PC-3 (cell line): ENCODE data around the gene HK1. TPM values are rescaled to one million over a fixed set of nuclear protein-coding genes. Genes with fewer than 3 reads are reported as not detected.

ENCODE experiments used
- ATAC-seq: fragments of 200-7000 bp; cut with Tn5 transposase; 2 replicates; pipeline ENCODE4 v1.9.1; 2020; ENCODE audit warnings: mild to moderate bottlenecking, moderate library complexity
- BruUV-seq: library from RNA; stranded (reverse); fragments of 400-500 nt; replicated peaks from 2 replicates; lab custom pipeline; 2021; lab: Mats Ljungman, UMichigan
- CTCF ChIA-PET: fragments of 300-600 bp; sonication (Branson Sonifier 250); formaldehyde crosslinking; loops from one replicate; lab custom pipeline; 2022; ENCODE audit warnings: antibody characterized with exemption; lab: Charles Lee
- POLR2A ChIA-PET: fragments of 300-600 bp; sonication (Branson Sonifier 250); formaldehyde crosslinking; loops from one replicate; lab custom pipeline; 2022; ENCODE audit warnings: antibody characterized with exemption; ENCODE audit not compliant: unreplicated experiment; lab: Charles Lee
- DNase-seq: peaks from one replicate; pipeline ENCODE4 v3.0.0-alpha.2; 2015
- H2AFZ ChIP-seq: fragments of 300-600 bp; sonication (generic); 2 replicates; pipeline ENCODE4 v1.6.0; 2016; ENCODE audit warnings: antibody characterized with exemption, low read length
- H3F3A ChIP-seq: fragments of 300-600 bp; sonication (generic); one replicate; pipeline ENCODE4 v1.6.0; 2017; ENCODE audit warnings: antibody characterized with exemption, low read length, control low read depth, mild to moderate bottlenecking; ENCODE audit not compliant: unreplicated experiment
- H3K27ac ChIP-seq: fragments of 300-600 bp; sonication (generic); 2 replicates; pipeline ENCODE4 v1.5.1; 2016; ENCODE audit warnings: mild to moderate bottlenecking, low read length
- H3K27me3 ChIP-seq: fragments of 300-600 bp; sonication (generic); 2 replicates; pipeline ENCODE4 v1.6.1; 2016; ENCODE audit warnings: low read length, mixed read lengths
- H3K36me3 ChIP-seq: fragments of 300-600 bp; sonication (generic); 2 replicates; pipeline ENCODE4 v1.6.1; 2016; ENCODE audit warnings: low read depth, mixed run types, low read length, mixed read lengths
- H3K4me1 ChIP-seq: fragments of 300-600 bp; sonication (generic); 2 replicates; pipeline ENCODE4 v1.5.1; 2016; ENCODE audit warnings: low read length; ENCODE audit not compliant: insufficient read depth
- H3K4me2 ChIP-seq: fragments of 300-600 bp; sonication (generic); 2 replicates; pipeline ENCODE4 v1.6.0; 2016; ENCODE audit warnings: low read length
- H3K4me3 ChIP-seq: fragments of 300-600 bp; sonication (generic); 2 replicates; pipeline ENCODE4 v1.5.1; 2016; ENCODE audit warnings: mild to moderate bottlenecking, low read length, mixed read lengths
- H3K79me2 ChIP-seq: fragments of 300-600 bp; sonication (generic); 2 replicates; pipeline ENCODE4 v1.6.1; 2017; ENCODE audit warnings: low read length, mixed read lengths
- H3K9ac ChIP-seq: fragments of 300-600 bp; sonication (generic); 2 replicates; pipeline ENCODE4 v1.6.0; 2016; ENCODE audit warnings: mild to moderate bottlenecking, low read length
- H3K9me2 ChIP-seq: fragments of 300-600 bp; sonication (generic); replicated peaks from 2 replicates; pipeline ENCODE4 v1.6.1; 2016; ENCODE audit warnings: mixed run types, low read length, mixed read lengths
- H3K9me3 ChIP-seq: fragments of 300-600 bp; sonication (generic); 2 replicates; pipeline ENCODE4 v1.6.1; 2016; ENCODE audit warnings: low read length, mixed read lengths
- H4K20me1 ChIP-seq: fragments of 300-600 bp; sonication (generic); 2 replicates; pipeline ENCODE4 v1.6.1; 2016; ENCODE audit warnings: low read length, mixed read lengths
- CTCF ChIP-seq: fragments of 300-600 bp; sonication (generic); conservative IDR thresholded peaks from 2 replicates; pipeline ENCODE4 v1.5.1; 2017; ENCODE audit warnings: antibody characterized with exemption, low read depth, mild to moderate bottlenecking, low read length
- EZH2 ChIP-seq: fragments of 300-600 bp; sonication (generic); IDR thresholded peaks from one replicate; pipeline ENCODE4 v1.6.1; 2017; ENCODE audit warnings: antibody characterized with exemption, mild to moderate bottlenecking, low read length; ENCODE audit not compliant: unreplicated experiment
- EZH2phosphoT487 ChIP-seq: fragments of 300-600 bp; sonication (generic); IDR thresholded peaks from 2 replicates; pipeline ENCODE4 v1.6.1; 2018; ENCODE audit warnings: mild to moderate bottlenecking, antibody characterized with exemption, low read length, borderline replicate concordance
- intact Hi-C: fragments of 100-400 bp; cut with micrococcal nuclease; formaldehyde crosslinking; loops from 2 replicates; pipeline ENCODE4 v1.9.0; 2023
- total RNA-seq: library from RNA; depleted of rRNA; stranded (reverse); fragments of >200 nt; gene quantifications from 2 replicates; pipeline ENCODE4 v1.2.3, GENCODE V29; 2014

The HK1 gene
- total RNA-seq, 1 experiment from 2014 or later, result 189 TPM

- no peak for ATAC-seq
These were observed 165.1 kb downstream of the HK1 start for GRCh38 chr10:69443354-69443753.

DNA sequence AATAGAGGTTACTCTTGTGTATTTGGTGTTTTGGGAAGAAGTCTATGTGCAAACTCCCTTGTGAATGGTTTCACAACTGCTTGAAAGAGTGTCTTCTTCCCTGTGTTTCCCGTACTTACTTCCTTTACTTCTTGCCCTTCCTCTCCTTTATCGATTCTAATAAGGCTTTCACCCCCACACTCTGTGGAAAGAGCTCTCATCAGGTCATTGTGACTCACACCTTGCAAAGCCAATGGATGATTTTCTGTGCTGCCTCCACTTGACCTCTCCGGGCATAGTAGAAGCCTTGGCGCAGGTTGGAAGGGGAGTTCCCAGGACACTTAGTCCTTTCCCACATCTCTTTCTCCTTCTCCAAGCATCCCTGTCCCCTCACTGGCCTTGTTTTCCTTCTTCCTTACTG is 166.7 kb downstream of the HK1 start:
- ChIA-PET CTCF (no interaction called here), POLR2A (no interaction called here)
- ATAC-seq (no peak), DNase-seq (peak; percentile 38)
- Histone ChIP-seq H3K4me2 (peak overlapping the region; percentile 69), H3K9me2 (no peaks in the 10 kb centered on the region), H3K9ac (peak overlapping the region; percentile 62), H3K79me2 (no peaks in the 10 kb centered on the region), H3K27ac (peak overlapping the region; percentile 89), H3K9me3 (no peaks in the 10 kb centered on the region), H3F3A (peaks cover 38% of the 10 kb centered on the region), H3K27me3 (no peaks in the 10 kb centered on the region), H4K20me1 (no peaks in the 10 kb centered on the region), H3K4me1 (peaks cover 70% of the 10 kb centered on the region), H2AFZ (no peak overlapping the region), H3K36me3 (no peaks in the 10 kb centered on the region), H3K4me3 (no peak overlapping the region)
- TF ChIP-seq EZH2phosphoT487 (no peak), EZH2 (no peak), CTCF (no peak)
- no TSS peak for BruUV-seq
- intact Hi-C loops, result loop anchor here (10.0 kb wide), 1 partner anchor 960 kb away; the partner anchor contains the start of gene EIF4EBP2

More at GRCh38 chr10:69443354-69443753, 165.1 kb downstream of the HK1 start:
- Histone ChIP-seq H3K27me3 (no peaks in the 10 kb centered on the region), H3K9ac (no peak overlapping the region), H3K79me2 (no peaks in the 10 kb centered on the region), H3K27ac (no peak overlapping the region), H3K4me1 (peaks cover 70% of the 10 kb centered on the region), H3K9me3 (no peaks in the 10 kb centered on the region), H3K4me2 (no peak overlapping the region), H3F3A (peaks cover 50% of the 10 kb centered on the region), H3K36me3 (no peaks in the 10 kb centered on the region), H3K4me3 (no peak overlapping the region), H3K9me2 (no peaks in the 10 kb centered on the region), H2AFZ (no peak overlapping the region), H4K20me1 (no peaks in the 10 kb centered on the region)
- TF ChIP-seq EZH2phosphoT487 (no peak), CTCF (no peak), EZH2 (no peak)
- ChIA-PET CTCF (no interaction called here), POLR2A (interaction anchor here (0.5 kb wide), 1 partner anchor 26 kb away, joined by 4 read pairs; no protein-coding TSS in a partner anchor)
- no TSS peak for BruUV-seq
- DNase-seq, result no peak
- intact Hi-C loops, result loop anchor here (10.0 kb wide), 1 partner anchor 961 kb away; the partner anchor contains the start of gene EIF4EBP2

DNA sequence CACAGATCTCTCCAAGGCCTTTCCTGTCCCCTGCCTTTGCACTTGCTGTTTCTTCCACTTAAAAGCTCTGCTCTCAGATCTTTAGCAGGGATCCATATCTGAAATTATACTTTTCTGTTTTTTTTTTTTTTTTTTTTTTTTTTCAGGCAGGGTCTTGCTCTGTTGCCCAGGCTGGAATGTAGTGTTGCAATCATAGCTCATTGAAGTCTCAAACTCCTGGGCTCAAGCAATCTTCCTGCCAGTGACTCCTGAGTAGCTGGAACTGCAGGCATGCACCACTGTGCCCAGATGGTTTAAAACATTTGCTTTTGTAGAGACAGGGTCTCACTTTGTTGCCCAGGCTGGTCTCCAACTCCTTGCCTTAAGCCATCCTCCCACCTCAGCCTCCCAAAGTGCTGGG is 167.9 kb downstream of the HK1 start:
- ChIA-PET POLR2A (interaction anchor here (0.5 to 1.4 kb wide), 6 partner anchors 7 to 724 kb away, joined by 3 to 22 read pairs (median 6); partner anchors contain the start of gene SAR1A), CTCF (interaction anchor here (0.6 to 1.8 kb wide), 8 partner anchors 7 to 960 kb away, joined by 3 to 11 read pairs (median 4); no protein-coding TSS in a partner anchor)
- DNase-seq (no peak), ATAC-seq (peak; percentile 5)
- Histone ChIP-seq H3K9ac (peak overlapping the region; percentile 62), H3F3A (peaks cover 31% of the 10 kb centered on the region), H3K9me3 (no peaks in the 10 kb centered on the region), H3K4me1 (peaks cover 70% of the 10 kb centered on the region), H3K27ac (peak overlapping the region; percentile 89), H3K4me3 (peak overlapping the region; percentile 4; the same call in 1 of the 2 replicates), H3K79me2 (no peaks in the 10 kb centered on the region), H3K27me3 (no peaks in the 10 kb centered on the region), H2AFZ (no peak overlapping the region), H3K9me2 (no peaks in the 10 kb centered on the region), H3K36me3 (no peaks in the 10 kb centered on the region), H4K20me1 (no peaks in the 10 kb centered on the region), H3K4me2 (peak overlapping the region; percentile 69)
- intact Hi-C loops, result loop anchor here (1.0 to 10.0 kb wide), 4 partner anchors 8 to 959 kb away; partner anchors contain the start of gene EIF4EBP2
- no TSS peak for BruUV-seq
- TF ChIP-seq EZH2 (no peak), EZH2phosphoT487 (no peak), CTCF (no peak)
